Activated CD8-positive, alpha-beta memory T cell treated with anti-CD3 and anti-CD28 coated beads for 24 hours (primary cell): Measurements from ENCODE around the gene TMED3.

Source experiments
- DNase-seq: peaks from one replicate; pipeline ENCODE4 v3.0.0-alpha.2; 2020

The TMED3 gene

DNA sequence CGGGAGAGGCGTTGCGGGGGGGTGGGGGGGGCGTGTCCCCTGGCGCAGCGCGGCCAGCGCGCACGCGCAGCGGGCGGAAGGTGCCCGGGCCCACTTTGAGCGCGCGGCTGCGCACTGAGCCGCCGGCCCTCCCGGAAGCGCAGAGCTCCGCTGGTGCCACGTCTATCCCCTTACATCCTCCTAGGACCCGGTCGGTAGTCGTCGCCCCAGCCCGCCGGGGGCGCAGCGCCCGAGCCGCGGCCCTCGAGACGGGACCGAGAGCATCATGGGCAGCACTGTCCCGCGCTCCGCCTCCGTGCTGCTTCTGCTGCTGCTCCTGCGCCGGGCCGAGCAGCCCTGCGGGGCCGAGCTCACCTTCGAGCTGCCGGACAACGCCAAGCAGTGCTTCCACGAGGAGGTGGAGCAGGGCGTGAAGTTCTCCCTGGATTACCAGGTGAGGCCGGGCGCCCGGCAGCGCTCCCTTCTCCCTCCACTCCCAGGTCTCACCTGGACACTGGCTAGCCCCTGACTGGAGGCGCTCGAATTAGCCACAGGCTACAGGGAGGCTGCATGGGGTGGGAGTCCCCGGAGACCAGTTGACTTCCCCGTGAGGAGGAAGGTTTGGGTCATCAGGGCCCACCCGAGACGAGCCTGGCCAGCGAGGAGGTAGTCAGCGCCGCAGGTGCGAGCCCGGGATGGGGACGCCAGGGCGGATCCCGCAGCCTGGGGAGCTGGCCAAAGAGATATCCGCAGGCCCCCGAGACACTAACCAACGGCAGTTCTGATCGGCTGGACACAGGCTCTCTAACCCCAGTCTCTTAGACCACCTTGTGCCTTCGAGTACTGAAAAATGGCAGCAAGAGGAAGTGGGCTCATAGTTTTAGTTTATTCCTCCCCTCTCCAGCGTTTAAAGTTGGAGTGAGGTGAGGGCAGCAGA is at the start of gene TMED3:
Gene TMED3, plus strand, starts transcription at position 128 of the 916 bp plus-strand sequence. Its CDS starts 138 bp downstream, at position 266.
- DNase-seq, result peak; percentile 91

DNA sequence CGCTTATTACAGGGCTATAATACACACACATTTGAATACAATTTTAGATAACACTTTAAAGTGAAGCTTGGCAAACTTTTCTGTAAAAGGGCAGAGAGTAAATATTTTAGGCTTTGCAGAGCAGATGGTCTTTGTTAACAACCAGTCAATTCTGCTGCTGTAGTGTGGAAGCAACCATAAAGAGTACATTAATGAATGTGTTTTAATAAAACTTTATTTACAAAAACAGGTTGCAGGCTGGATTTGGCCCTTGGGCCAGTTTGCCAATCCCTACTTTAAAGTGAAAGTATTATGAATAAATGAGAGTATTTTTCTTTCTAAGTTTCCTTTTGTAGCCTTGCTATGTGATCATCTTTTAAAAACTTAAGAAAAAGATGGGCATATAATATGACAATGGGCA is 49.1 kb upstream of the TMED3 start:
- no peak for DNase-seq

GRCh38 chr15:79265167-79265566 is 45.7 kb upstream of the TMED3 start:
- DNase-seq, result no peak

DNA sequence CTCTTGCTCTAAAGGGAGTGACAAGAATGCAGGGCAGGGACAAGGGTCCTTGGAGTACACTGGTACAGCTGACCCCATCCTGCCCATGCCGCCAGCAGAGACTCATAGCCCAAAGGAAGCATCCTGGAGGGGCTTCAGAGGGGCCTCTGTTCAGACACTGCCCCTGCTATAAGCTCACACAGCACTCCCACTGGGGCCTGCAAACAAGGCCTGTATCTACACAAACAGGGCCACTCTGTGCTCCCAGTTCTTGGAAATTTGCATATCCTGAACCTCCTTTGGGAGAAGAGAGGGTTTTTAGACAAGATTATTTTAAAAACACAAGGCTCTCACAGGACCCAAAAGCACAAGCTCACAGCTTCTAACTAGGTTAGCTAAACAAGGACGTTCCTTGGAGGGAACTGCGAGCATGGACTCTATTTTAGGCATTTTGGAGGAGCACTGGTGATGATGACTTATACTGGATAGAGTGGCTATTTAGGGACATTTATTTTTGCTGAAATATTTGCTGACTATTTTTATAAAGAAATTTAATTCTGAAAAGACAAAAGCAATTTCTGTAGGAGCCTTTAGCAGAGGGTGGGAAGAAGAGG is 44.8 kb upstream of the TMED3 start:
- DNase-seq, result no peak

DNA sequence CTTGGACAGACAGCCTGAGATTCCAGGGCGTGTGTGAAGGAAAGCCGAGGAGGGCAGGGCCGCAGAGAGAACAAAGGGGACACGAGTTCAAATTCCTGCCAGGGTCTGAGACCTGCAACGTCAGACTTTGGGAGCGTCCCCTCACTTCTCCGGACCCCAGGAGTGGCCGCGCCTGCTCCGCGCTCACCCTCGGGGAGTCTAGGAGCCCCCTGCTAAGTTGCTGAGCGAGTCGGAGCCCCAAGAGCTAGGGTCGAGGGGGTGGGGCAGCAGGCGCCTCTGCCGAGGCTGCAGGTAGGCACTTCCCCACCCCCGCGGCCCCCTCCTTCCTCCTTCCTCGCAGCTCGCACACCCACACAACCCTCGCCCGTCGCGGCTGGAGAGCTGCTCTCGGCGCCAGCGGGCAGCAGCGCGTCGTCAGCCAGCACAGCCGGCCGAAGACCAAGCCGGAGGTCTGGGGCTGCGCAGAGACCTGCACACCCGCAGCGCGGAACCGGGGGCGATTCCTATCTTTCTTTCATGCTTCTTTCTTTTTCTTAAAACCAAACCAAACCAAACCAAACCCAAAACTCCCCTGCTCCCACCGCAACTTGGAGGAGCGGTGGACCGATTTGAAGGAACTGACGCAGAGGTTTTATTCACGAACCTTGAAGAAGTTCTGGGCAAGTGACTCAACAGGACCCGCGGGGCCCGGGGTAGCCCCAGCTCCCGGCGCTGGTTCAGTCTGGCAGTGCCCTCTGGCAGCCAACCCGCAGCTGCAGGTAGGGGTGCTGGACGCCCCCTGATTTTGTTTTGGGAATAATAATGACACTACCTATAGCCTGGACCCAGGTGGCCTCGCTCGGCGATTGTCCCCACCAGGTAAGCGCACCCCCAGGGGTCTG is 28.3 kb upstream of the TMED3 start, which contains the start of gene ANKRD34C:
Gene ANKRD34C, plus strand, starts transcription at position 352 of the 881 bp plus-strand sequence. CDS start 10,563 bp downstream, outside the sequence.
- no peak for DNase-seq

DNA sequence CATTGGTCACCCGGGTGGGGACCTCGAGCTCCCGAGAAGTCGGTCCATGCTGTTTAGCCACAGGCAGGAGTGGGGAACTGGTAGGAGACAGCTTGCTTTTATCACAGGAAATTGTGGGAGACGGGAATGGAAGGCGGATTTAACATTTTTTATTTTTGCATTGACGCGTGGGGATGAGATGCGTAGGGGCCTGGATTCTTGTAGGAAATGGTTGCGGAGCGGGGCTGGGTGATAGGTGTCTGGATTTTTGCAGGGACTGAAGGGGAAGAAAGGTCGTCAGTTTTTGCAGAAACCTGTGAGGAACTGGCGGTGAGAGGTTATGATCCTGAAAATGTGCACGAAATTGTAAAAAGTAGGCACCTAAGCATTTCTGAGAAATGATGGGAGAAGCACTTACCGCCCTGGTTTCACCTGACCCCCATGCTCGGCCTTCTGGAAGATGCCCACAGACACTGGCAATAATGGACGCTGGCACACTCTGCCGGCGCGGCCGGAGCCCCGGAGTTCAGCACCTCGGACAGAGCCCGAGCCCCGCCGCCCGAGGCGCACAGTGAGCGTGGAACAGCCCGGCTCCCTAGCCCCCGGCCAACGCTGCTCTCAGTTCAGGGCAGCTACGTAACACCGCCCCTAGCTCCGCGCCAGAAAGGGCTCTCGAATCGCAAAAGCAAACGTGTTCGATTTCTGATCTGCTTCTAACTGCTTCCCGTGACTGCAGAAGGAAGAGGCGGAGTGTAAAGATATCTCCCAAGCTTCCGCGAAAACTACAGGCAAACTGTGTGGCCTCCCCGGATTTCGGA is 27.5 kb upstream of the TMED3 start:
- peak; percentile 69 for DNase-seq

DNA sequence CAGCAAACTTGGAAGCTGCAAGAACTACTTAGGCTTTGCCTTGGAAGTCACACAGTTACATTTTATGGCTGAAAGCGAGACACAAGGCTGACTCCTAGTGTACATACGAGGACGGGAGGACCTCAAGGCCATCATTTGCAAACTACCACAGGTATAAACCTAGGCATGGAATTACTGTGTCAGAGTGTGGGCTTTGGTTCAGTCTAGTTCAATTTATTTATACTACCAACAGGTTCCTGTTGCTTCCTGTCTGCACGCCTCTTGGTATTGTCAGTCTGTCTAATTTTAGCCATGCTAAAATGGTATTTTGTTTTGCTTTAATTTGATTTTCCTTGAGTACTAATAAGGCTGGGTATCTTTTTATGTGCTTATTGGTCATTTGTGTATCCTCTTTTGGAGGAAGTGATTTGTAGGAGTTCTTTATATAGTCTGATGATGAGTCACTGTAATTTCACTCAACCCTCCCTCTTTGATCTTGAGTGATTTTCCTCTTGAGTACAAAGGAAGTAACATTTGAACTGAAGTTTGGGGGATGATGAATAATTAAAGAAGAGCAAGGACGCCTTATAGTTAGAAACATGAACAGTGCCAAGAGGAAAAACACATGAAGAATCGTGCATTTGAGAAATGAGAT is 20.2 kb upstream of the TMED3 start:
- no peak for DNase-seq

DNA sequence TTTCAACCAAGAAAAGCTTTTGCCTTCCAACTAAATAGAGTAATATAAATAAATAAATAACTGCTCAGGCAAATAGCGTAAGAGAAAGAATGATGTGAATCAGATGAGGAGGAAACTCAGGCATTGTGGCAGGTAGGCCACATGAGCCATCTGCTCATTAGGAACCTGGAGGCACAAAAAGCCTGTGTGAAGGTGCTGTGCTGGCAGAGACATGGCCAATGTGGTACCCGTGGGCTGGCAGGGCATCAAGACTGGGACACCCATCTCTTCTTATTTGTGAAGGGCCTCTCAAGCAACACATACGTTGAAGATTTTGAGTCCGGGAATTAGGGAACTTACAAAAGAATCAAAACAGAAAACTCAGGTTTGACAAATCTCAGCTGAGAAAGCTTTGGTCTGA is 18.9 kb upstream of the TMED3 start:
- DNase-seq, result no peak

GRCh38 chr15:79294075-79294474 is 16.8 kb upstream of the TMED3 start:
- DNase-seq, result no peak

DNA sequence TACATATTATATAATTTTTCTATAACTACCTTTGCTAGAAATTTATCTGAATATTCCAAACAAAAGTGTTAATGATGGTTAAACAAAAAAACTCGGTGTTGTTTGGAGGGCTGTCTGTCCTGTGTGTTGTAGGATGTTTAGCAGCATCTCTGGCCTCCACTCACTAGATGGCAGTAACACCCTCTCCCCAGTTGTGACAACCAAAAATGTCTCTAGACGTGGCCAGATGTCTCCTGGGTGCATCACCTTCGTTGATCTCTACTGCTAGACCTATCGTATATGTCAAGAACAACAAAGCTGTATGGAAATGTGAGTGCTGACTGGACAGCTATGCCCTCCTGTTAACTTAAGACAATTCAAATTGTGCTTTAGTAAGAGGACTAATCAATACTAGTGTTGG is 14.3 kb upstream of the TMED3 start:
- no peak for DNase-seq

GRCh38 chr15:79299126-79299840 is 11.6 kb upstream of the TMED3 start:
- DNase-seq, result no peak

DNA sequence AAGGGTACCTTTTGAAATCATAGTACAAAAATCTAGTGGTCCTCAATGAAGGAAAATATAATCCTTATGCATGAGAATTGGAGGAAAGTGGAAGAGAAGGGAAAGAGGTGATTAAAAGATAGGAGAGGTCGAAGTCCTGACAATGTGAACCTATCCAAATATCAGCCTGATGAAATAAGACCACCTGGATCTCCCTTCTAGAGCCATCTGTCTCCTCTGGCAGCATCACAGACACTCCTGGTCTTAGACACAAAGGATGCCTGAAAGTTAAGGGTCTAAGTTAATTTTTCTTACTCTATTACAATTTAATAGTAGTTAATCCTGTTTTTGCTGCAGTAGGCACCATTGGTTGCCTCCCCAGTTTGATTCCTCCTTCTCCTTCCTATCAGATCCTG is 11.1 kb upstream of the TMED3 start:
- no peak for DNase-seq

DNA sequence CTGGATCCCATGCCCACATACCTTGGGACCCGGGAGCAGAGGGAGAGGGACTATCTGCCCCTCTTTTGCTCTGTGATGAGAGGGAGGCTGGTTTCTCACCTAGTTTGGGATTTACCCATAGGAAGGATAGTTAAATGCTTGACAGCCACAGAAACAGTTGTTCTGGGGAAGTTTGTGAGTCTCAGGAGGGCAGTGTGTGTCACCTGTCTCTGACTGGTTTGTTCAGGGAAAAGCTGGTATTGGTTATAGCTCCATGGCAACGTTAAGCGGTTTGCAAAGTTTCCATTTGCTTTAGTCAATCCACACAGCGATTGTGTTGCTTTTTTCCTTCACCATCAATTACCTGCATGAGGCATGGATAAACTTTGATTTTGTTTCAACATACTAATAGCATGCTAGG is 3.7 kb upstream of the TMED3 start:
- no peak for DNase-seq

DNA sequence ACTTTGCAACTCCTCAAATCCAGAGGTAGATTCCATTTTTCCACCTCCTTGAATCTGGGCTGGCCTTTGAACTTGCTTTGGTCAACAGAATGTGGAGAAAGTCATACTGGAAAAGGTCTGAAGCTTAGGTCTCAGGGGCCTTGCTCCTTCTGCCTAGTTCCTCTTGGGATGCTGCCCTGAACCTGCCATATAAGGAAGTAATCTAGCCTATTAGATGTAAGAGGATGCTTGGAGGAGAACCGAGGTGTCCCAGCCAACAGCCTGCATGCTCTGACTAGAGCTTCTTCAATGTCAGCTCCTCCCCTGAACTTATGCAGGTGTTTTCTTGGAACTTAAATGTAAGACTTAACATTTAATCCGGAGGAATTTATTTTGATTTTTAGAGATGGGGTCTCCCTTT is 2.0 kb upstream of the TMED3 start:
- DNase-seq, result no peak

DNA sequence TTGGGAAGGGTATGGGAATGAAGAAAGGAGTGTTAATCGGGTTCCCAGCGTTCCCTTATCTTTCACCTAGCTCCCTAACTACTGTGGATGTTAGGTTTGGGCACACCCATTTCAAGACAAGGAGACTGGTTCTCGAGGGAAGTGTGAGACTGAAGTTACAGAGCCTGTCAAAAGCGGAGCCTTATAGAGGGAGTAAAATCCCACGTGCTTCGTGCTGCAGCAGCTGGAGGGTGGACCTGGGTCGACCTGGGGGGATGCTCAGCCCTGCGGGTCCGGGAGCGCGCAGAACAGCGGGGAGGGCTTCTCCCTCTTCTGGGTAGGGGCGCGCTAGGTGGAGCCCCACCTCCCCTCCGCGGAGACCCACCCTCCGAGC is 314 bp upstream of the TMED3 start:
- DNase-seq, result no peak

DNA sequence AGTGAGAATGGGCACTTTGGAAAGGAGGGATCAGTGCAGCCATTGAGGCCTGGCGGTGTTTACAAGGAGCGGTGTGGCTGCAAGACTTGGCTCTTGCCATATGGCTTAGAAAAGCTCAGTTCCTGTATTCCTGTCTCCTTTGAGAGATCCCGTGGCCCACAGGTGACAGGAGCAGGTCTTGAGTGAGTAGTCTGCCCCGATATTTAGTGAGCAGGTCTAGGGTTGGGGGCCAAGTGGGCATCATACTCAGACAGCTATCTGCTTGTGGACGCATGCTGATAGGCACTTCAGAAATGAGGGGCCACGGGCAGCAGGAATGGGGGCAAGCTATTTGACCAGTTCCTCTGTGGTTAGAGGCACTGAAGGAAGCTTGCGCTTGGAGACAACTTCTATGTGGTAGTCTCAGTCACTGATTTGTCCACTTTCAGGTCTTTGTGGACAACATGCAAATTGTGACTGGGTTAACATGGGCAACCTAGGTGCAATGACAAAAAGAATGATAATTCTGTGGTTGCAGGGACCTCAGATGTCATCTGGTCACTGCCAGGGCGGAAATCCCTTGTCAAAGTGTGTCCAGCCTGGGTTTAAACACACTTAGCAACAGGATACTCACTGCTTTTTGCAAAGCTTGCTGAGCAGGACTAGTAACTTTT is 1.1 kb downstream of the TMED3 start:
- DNase-seq, result no peak

GRCh38 chr15:79314186-79314585 is 3.3 kb downstream of the TMED3 start:
- no peak for DNase-seq

DNA sequence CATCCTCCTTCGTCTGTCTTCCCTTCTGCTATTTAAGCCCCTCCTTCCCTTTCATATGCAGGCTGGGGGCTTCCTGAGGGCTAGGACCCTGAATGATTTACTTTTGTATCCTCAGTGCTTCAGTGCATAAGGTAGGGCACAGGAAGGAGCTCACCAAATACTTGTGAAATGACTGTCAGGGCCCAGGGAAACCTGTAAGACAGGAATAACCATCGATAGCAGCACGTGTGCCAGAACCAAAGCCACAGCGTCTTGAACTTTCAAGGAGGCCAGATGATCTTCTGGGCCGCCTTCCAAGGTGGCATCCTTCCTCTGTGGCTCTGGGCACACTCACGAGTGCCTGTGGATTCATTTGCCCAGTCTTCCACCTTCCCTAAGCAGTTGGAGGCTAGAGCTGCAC is 3.9 kb downstream of the TMED3 start:
- no peak for DNase-seq

DNA sequence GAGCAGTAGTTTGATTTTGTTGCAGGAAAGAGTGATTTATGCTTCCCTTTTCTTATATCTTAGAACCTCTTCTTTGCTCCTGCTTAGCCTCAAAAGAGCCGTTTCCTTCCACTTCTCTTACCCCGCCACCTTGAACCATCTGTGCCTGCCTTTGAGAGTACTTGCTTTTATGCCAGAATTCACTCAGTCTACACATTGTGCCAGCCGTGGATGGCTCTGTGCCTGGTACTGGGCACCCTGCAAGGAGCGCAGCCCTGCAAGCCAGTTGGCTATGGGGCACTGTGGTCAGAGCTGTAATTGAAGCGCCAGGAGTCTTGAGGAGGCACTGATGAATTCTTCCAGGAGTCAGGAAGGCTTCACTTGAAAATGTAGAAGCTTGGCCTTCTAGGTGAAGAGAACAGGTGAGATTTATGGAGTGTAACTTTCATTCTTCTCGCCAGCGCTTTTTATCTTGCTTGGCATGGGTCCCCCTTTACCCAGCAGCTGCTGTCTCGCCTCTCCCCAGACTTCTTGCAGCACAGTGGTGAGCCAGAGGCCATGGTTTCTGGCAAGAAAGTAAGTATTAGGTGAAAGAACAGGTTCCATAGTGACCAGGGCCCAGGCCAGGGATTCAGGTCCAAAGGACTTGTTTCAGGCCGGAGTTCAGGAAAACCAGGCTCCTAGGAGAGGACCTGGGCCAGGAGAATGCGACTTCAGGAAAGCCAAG is 4.9 kb downstream of the TMED3 start:
- DNase-seq, result no peak

- no peak for DNase-seq
Measured at GRCh38 chr15:79316864-79317263, 6.0 kb downstream of the TMED3 start.
